GM12874 (cell line): Measurements from ENCODE around the gene GNG2.

Experiments
- CTCF ChIP-seq: IDR thresholded peaks from 2 replicates; pipeline ENCODE4 v1.5.1; 2011; ENCODE audit warnings: low read depth, mild to moderate bottlenecking, control low read depth, low read length, moderate library complexity; ENCODE audit not compliant: insufficient read depth

GNG2 gene

GRCh38 chr14:51894250-51894649, 33.8 kb downstream of the GNG2 start:
- TF ChIP-seq CTCF, result no peak

DNA sequence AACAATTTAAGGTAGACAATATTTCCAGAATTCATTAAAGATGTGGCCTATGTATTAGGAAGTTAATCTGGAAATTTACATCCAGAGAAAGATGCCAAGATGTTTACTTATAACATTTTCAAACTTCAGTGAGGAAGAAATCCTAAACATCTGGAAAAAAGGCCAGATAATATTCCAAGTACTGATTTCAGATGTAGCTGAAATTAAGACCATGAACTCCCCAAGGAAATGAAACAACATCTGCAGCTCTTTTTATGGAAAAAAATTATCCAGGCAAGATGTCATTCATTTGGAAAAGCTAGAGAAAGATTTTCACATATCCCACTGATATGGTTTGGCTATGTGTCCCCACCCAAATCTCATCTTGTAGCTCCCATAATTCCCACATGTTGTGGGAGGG, 35.0 kb downstream of the GNG2 start:
- TF ChIP-seq CTCF, result no peak

DNA sequence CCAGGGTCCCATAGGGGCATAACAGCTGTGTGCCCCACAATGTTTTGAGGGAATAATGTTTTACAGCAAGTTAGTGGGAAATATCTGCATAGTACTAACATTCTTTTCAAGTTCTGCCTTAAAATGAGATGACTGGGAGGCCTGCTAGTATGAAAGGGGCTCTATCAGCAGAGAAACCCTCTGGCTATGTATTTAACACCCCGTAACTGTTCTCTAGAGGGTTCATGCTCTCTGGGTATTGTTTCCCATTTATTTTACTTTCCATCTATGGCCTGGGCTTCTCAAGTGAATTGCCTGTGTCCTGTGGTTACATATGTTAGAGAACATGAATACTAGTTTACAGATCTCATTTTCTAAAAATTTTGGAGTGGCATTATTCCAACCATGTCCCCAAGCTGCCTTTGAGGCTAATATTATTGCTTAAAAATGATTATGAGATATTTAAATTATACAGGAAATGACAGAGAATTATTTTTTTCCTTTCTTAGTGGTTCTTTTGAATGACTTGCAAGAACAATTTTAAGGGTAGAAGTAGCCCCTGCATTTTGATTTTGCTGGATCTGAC, 37.5 kb downstream of the GNG2 start:
- no peak for TF ChIP-seq CTCF

GRCh38 chr14:51901475-51902024, 41.1 kb downstream of the GNG2 start:
- no peak for TF ChIP-seq CTCF

GRCh38 chr14:51908086-51908485, 47.7 kb downstream of the GNG2 start:
- no peak for TF ChIP-seq CTCF

DNA sequence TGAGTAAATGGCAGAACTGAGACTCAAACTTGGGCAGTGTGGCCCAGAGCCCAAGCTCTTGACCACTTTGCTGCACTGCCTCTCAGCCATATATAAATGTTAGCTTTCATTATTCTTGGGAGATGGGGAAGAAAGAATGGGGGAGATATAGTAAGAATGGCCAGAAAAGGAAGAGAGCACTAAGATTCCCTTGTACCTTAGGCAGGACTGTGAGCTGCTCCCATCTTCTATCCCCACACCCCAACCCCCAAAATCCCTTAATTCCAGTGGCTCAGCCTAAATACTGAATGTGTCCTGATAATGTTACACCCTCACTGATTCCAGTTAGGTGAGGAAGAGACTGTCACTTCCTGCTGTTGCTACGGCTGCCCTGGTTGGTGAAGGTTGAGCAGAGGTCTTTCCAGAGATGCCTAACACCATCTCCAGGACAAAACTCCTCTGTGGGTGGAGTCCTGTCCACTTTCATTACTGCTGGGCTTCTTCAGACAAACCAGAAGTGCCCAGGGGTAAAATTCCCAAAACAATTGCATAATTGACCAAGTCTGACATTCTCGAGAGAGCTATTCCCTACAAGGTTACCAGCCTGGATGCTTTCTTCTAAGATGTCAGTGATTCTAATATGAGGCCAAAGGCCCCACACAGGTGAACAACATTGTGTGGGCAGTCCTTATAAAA, 51.8 kb downstream of the GNG2 start:
- TF ChIP-seq CTCF, result no peak

DNA sequence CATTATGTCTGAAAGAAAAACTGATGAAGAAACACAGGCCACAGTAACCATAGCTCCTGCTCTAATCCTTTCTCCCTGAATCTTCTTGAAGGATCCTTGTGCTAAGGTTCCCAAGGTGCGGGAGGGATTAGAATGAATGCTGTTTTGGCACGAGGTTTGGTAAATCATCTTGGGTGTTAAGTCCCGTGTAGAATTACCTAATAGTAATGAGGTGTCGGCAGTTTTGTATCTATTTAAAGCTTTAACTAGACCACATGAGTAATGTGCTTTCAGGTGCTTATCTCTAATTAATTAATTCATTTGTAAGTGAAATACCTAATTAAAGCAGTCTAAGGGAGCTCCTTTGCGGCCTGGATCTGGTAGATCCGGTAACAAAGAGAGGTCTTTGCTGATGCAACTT, 53.9 kb downstream of the GNG2 start:
- TF ChIP-seq CTCF, result no peak
